Stimulated activated CD4-positive, alpha-beta T cell treated with anti-CD3 and anti-CD28 coated beads, Interleukin-15, amount 100 ng/mL, for 1 hour (primary cell): ENCODE measurements around the gene ZNF836.
A peak's percentile ranks its signal among the peaks of the same experiment; 100 is the strongest.

Experiments
- DNase-seq, 2 donors: peaks; one replicate each; pipeline ENCODE4 v3.0.0-alpha.2; 2020; ENCODE audit warnings: low read depth in 1 of 2, low spot score in 1 of 2

ZNF836 gene

DNA sequence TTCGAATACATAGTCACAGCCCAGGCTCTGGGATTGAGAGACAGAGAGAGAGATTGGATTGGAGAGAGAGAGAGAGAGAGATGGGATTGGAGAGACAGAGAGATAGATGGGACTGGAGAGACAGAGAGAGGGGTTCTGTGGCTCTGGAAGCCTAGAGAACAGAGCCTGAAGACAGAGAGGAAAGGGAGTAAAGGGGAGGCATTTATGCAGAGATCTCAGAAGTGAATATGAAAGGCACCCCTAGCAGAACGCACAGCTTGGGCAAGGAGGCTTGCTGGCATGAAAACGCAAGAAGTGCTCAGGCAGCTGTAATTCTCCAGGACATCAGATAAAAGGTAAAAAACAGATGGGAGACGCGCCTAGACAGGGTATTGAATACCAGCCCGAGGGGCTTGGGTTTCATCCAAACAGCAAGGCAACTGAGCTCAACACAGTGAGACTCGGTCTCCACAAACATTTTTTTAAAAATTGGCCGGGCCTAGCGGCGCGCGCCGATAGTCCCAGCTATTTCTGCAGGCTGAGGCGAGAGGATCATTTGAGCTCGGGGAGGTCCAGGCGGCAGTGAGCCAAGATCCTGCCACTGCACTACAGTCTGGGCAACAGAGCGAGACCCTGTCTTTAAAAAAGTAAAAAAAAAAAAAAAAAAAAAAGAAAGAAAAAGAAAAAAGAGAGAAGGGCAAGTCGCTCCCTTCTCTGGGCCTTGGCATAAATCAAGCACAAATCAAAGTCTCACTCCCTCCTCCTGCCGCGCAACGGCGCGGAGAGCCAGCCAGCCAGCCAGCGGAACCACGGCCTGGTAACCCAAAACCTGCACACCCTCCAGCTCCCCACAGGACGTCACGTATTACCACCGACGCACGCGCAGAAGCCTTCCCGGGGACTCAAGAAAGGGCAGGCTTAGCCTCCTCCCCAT lies 17.7 kb upstream of the ZNF836 start:
- peak in 1 of 2 donors; percentile 92 for DNase-seq

DNA sequence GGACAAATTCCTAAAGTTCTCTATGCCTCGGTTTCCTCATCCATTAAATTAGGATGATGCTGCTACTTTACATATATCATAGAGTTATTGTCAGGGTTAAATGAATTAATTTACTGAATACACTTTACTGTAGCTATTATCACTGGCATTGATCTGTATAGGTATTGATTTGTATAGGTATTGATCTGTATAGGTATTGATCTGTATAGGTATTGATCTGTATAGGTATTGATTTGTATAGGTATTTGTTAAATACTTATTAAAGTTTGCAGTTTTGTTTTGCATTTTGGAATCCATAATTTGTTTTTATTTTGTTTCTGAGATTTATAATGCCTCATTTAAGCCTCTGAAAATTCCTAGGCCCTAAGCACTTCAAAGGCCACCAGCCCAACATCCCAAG lies 16.0 kb upstream of the ZNF836 start:
- DNase-seq, result no peak

DNA sequence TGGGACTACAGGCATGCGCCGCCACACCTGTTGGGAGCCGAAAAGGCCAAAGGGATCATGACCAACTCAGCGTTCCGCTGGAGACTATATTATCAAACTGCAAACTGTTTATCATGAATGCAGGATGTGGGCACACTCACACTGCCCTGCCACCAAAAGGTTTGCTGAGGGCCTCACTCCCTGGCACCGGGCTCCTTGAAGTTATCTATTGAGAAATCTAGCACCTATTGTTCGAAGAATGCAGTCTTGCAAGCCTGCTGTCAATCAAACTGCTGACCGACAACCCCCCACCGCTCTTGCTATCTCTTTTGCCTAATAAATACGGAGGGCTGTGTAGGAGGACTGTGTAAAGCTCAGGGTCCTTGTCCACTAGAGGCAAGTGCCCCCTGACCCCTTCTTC lies 5.2 kb upstream of the ZNF836 start:
- no peak for DNase-seq

DNA sequence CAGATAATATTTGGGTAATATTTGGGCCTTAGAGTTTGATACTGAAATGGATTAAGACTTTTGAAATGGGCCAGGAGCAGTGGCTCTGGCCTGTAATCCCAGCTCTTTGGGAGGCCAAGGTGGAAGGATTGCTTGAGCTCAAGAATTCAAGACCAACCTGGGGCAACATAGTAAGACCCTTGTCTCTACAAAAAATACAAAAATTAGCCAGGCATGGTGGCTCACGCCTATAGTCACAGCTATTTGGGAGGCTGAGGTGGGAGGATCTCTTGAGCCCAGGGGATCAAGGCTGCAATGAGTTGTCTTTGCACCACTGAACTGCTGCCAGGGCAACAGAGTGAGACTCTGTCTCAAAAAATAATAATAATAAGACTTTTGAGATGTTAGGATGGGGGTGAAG lies 926 bp upstream of the ZNF836 start:
- DNase-seq, result no peak

DNA sequence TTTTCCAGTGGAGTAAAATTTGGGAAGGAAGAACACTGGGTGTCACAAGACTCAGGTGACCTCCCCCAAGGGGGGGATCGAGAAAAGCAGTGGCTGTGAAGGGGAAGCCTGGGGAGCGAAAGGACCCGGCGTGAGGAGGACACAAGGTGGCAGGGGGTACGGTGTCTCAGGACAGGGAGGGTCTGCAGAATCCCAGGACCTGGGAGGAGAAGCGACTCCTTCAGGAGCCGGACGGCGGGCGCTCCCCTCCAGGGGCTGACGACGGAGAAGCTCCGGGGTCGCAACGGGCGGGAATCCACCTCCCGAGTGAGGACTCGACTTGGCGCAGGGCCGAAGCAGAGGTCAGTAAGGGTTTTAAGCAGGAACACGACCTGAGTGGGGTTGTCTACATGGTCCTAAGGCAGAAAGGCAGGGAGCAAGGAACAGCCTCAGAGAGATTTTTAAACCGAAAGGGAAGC lies 529 bp downstream of the ZNF836 start:
- no peak for DNase-seq

DNA sequence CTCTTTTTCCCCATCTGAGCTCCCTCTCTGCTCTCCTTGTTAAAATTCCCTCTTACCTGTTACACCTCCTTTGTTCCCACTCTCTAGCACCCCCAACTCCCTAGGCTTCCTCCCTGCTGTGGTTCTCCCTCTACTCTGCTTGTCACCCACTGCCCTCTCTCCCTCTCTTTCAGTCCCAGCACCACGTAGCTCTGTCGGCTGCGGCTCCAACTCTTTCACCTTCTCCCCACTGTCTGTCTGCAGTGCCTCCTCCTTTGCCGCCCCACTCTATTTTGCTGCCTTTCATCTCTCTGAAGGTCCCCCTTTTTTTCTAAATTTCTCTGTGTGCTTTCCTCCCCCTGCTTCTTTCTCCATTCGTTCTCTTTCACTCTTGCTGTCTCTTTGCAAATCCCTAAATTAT lies 1.1 kb downstream of the ZNF836 start:
- DNase-seq, result no peak

DNA sequence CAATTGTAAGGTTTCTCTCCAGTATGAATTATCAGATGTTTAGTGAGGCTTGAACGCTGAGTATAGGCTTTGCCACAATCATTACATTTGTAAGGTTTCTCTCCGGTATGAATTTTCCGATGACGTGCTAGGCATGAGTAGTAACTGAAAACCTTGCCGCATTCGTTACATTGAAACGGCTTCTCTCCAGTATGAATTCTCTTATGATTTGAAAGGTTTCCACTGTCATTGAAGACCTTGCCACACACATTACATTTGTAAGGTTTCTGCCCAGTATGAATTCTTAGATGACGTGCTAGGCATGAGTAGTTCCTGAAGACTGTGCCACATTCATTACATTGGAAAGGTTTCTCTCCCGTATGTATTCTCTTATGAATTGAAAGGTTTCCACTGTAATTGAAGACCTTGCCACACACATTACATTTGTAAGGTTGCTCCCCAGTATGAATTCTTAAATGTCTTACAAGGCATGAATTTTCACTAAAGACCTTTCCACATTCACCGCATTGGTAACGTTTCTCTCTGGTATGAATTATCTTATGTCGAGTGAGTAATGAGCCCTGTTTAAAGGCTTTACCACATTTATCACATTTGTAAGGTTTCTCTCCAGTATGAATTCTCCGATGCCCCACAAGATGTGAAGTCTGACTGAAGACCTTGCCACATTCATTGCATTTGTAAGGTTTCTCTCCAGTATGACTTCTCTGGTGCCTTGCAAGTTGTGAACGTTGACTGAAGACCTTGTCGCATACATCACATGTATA lies 15.6 kb downstream of the ZNF836 start:
- no peak for DNase-seq

DNA sequence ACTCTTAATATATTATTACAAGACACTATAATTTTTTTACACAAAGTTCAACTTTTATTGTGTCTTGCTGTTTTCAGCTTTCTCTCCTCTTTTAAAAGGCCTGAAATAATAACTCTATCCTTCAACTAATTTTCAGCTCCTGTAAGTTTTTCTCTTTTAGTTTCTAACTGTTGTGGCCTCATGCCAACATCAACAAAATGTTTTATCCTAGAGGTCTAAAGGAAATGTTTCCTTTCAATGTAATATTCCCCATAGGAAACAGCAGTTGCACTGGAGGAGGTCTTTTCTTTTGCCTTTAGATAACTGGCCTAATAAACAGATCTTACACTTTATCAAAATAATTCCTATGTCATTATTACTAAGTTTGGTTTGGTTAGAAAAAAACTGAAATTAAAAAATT lies 23.2 kb downstream of the ZNF836 start:
- DNase-seq, result no peak

DNA sequence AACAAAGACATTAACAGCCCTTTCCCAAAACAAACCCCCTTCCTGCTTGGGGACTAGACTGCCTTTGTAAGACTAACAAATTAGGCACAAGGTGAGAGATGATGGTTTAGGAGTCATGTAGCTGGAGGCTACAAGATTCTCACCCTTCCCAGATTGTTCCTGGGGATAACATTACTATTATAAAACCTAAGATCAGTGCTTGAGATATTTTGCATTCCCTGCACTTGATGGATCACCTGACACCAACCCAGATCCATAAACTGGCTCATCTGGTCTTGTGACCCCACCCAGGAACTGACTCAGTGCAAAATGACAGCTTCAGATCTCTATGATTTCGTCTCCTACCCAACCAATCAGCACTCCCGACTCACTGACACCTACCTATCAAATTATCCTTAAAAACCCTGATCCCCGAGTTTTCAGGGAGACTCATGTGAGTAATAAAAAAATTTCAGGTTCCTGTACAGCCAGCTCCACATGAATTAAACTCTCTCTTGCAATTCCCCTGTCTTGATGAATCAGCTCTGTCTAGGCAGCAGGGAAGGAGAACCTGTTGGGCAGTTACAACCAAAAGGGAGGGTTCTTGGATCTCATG lies 29.3 kb downstream of the ZNF836 start:
- DNase-seq, result no peak

DNA sequence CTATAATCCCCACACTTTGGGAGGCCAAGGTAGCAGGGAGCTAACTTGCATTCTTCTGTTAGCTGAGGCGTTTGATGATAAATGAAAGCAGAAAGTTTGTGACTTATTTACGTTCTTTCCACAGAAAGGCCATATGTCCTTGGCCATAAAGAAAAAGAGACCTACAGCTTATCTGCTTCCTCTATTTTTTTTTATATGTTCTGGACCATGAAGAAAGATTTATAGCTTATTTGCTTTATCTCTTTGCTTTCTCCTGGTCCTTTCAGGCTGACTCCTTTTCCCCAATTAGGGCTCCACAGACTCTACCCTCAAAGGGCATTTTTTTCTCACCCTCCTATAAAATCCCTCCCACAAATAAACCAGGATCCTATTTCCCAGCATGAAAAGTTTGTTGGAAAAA lies 30.2 kb downstream of the ZNF836 start:
- DNase-seq, result no peak

DNA sequence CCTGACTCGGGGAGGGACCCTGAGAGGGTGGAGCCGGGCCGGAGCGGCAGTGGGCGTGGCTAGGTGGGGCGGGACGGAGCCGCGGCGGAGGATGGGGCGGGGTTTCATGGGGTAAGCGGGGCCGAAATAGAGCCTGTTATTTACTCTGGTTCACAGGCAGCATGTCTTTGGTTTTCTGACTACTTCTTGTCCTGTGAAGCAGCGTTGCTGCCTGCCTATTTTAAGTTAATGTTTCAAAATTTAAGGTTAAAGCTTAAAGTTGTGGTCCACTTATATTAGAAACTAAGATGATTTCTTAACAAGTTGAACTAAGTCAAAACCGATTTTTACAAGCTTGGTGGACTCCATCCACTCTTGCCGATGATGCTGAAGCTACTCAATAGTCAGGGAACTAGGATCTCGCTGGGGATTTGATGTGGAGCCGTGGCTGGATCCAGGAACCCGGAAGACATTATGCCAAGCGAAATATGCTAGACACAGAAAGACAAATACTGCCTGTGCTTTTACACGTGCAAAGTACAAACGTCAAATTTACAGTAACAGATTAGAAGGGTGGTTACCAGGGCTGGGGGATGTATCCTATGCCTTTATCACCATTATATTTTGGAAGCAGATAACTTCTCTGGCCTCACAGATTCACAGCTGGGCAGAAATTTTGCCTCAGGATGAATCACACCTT lies 31.2 kb downstream of the ZNF836 start:
- DNase-seq, result peak; percentile 97 to 99

DNA sequence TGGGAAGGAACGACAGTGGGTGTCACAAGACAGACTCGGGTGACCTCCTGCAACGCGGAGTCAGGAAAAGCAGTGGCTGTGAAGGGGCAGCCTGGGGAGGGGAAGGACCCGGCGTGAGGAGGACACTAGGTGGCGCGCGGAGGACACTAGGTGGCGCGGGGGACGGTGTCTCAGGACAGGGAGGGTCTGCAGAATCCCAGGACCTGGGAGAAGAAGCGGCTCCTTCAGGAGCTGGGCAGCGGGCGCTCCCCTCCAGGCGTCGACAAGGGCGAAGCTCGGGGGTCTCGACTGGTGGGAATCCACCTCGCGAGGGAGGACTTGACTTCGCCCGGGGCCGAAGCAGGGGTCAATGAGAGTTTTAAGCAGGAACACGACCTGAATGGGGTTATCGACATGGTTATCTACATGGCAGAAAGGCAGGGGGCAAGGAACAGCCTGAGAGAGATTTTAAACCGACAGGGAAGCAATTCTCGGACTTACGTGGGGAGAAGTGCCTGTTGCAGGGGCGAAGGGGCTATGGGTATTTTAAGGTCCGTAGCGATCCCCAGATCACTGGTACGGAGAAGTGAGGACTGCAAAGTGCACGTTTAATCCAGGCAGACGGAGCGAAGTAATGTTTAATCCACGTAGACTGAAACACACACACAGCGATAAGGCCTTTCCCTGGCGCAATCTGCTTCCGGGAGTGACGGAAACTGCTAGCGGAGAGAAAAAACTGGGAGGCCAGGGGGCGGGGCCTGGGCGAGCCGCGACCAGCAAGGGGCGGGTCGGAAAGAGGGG lies 32.0 kb downstream of the ZNF836 start, which contains the start of gene ZNF616:
TSS of gene ZNF616 (minus strand) at position 687 of the 780 bp plus-strand sequence. CDS start 9,426 bp downstream, outside the sequence.
- DNase-seq, result peak; percentile 55 to 65

DNA sequence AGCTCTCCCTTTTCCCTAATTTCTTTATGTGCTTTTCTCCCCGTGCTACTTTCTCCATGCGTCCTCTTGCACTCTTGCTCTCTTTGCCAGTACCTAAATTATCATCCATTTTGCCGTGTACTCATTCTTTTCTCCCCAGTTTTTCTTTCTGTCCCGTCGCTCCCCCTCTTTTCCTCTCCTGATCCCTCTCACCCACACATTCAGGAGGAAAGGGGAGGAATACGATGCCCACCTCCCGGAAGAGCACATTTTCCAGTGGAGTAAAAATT lies 32.5 kb downstream of the ZNF836 start:
- DNase-seq, result no peak

DNA sequence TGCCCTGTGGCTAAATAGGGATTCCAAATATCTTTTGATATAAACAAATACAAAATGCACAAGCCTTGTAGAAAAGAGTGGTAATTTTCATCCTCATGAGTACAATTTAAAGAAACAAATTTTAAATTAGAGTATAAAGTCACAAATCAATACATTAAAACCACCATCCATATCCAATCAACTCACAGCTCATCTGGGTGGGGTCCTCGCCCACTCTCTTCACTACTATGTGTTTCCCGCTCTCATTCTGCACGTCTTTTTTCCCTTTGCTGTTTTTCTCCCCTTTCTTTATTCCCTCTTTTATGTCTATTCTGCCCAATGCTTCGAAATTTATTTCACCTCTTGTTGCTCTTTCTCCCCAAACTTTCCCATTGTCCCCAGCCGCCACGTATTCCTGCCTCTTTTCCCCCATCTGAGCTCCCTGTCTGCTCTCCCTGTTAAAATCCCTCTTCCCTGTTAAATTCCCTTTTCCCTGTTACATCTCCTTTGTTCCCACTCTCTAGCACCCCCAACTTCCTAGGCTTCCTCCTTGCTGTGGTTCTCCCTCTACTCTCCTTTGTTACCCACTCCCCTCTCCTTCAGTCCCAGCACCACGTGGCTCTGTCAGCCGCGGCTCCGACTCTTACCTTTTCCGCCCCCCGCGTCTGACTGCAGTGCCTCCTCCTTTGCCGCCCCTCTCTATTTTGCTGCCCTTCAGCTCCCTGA lies 33.0 kb downstream of the ZNF836 start:
- no peak for DNase-seq

DNA sequence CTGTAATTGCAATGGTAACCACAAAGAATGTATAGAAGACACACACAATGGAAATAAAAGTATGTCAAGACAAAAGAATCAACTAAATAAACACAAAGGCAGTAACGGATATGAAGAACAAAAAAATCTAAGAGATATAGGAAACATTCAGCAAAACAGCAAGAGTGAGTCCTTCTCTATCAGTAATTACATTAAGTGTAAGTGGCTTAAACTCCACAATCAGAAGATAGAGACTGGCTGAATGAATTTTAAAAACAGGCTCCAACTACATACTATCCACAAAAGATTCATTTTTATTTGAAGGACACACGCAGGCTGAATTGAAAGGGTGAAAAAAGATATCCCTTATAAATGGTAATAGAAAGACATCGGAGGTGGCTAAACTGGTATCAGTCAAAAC lies 51.1 kb downstream of the ZNF836 start:
- DNase-seq, result no peak

DNA sequence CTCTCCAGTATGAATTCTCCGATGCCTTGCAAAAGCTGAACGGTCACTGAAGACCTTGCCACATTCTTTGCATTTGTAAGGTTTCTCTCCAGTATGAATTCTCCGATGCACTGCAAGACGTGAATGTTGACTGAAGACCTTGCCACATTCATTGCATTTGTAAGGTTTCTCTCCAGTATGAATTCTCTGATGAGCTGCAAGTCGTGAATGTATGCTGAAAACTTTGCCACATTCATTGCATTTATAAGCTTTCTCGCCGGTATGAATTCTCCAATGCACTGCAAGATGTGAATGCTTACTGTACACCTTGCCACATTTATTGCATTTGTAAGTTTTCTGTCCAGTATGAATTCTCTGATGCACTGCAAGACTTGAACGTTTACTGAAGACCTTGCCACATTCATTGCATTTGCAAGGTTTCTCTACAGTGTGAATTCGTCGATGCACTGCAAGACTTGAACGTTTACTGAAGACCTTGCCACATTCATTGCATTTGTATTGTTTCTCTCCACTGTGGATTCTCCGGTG lies 55.8 kb downstream of the ZNF836 start:
- DNase-seq, result no peak

DNA sequence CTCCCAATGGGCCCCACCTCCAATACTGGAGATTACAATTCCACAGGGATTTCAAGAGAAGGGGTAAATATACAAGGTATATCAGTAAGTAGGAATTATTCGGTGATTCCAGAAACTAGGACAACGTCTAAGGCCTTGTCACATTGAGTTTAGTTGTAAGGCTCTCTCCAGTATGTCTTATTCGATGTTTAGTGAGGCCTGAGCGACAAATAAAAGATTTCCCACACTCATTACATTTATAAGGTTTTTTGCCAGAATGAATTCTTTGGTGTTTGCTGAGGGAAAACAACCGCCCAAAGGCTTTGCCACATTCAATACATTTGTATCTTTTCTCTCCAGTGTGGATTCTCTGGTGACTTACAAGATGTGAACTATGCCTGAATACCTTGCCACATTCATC lies 56.7 kb downstream of the ZNF836 start:
- DNase-seq, result no peak

DNA sequence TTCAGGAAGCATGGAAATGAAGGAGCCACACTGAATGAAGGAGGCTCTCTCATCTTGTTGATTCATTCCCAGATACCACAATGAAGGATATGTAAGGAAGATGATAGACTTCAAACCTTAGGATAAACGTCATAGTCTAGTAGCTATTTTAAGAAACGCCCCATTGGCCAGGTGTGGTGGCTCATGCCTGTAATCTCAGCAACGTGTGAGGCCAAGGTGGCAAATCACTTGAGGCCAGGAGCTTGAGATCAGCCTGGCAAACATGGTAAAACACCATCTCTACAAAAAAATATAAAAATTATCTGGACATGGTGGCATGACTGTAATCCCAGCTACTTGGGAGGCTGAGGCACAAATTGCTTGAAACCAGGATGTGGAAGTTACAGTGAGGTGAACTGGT lies 58.8 kb downstream of the ZNF836 start:
- DNase-seq, result no peak

DNA sequence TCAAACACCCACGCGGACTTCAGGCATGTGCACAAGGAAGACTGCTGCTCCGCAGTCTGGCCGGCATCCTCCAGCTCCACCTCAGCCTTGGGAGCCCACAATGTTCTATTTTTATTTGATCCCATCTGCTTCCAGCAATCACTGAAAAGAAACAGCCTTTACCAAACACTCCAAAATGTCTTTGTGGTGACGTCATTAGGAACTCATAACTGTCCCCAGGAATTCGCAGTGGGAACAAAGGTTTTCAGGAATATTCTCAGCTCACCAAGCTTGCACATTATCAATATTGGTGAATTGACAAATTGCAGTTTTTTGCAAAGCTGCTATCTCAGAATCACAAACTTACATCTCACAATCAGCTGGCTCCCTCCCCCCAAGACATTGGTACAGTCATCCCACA lies 60.6 kb downstream of the ZNF836 start:
- no peak for DNase-seq
